Right renal pelvis (tissue), 4 donors: ENCODE data around the gene ARHGAP21. TPM values are rescaled to one million over a fixed set of nuclear protein-coding genes. Genes with fewer than 3 reads are reported as not detected.
"Not testable (repeated sequence)": the region's sequence is repeated elsewhere in the genome, so short reads cannot be mapped to it uniquely, and the experiment has no call there.

Source experiments
- DNase-seq, 4 donors: peaks; one replicate each; pipeline ENCODE4 v3.0.0-alpha.2; 2013; ENCODE audit warnings: low read depth in 4 of 4, low spot score in 3 of 4, missing footprints in 1 of 4
- polyA plus RNA-seq, 4 donors: library from polyadenylated mRNA; unstranded; fragments of 120-200 nt; gene quantifications; one replicate each; pipeline ENCODE4 v1.2.1, GENCODE V29; 2013; ENCODE audit not compliant: insufficient read length in 4 of 4

ARHGAP21 gene
- polyA plus RNA-seq, 4 donors = 63.0 to 93.2 (median 71.6) TPM

GRCh38 chr10:24690961-24691512 is 32.6 kb downstream of the ARHGAP21 start:
- DNase-seq = no peak

GRCh38 chr10:24685958-24686540 is 37.6 kb downstream of the ARHGAP21 start:
- DNase-seq = no peak

GRCh38 chr10:24683554-24683953 is 40.1 kb downstream of the ARHGAP21 start:
- no peak for DNase-seq

GRCh38 chr10:24681572-24682088 is 42.1 kb downstream of the ARHGAP21 start:
- no peak for DNase-seq

- no peak for DNase-seq
Observed at GRCh38 chr10:24680647-24681524, 42.8 kb downstream of the ARHGAP21 start.

GRCh38 chr10:24678757-24679156 is 44.9 kb downstream of the ARHGAP21 start:
- no peak for DNase-seq

- no peak for DNase-seq
Observed at GRCh38 chr10:24674892-24675632, 48.6 kb downstream of the ARHGAP21 start.

- DNase-seq = no peak
Observed at GRCh38 chr10:24670964-24671670, 52.6 kb downstream of the ARHGAP21 start.

GRCh38 chr10:24669285-24669852 is 54.3 kb downstream of the ARHGAP21 start:
- DNase-seq = no peak

GRCh38 chr10:24668247-24668646 is 55.4 kb downstream of the ARHGAP21 start:
- no peak for DNase-seq

GRCh38 chr10:24664991-24665390 is 58.7 kb downstream of the ARHGAP21 start:
- DNase-seq = no peak

GRCh38 chr10:24661376-24661775 is 62.3 kb downstream of the ARHGAP21 start:
- DNase-seq = no peak

- not testable (repeated sequence) for DNase-seq
Observed at GRCh38 chr10:24658319-24658718, 65.4 kb downstream of the ARHGAP21 start.

GRCh38 chr10:24656326-24656725 is 67.4 kb downstream of the ARHGAP21 start:
- DNase-seq = not testable (repeated sequence)

GRCh38 chr10:24652381-24652957 is 71.2 kb downstream of the ARHGAP21 start:
- DNase-seq = no peak

- DNase-seq = no peak
Observed at GRCh38 chr10:24651923-24652322, 71.8 kb downstream of the ARHGAP21 start.

GRCh38 chr10:24650669-24651391 is 72.9 kb downstream of the ARHGAP21 start:
- no peak for DNase-seq

GRCh38 chr10:24645784-24646183 is 77.9 kb downstream of the ARHGAP21 start:
- no peak for DNase-seq

GRCh38 chr10:24645022-24645421 is 78.7 kb downstream of the ARHGAP21 start:
- no peak for DNase-seq
